A673 (cell line): ENCODE data around the gene SGPL1. TPM values are rescaled to one million over a fixed set of nuclear protein-coding genes. Genes with fewer than 3 reads are reported as not detected.

ENCODE experiments used
- BruUV-seq: library from RNA; stranded (reverse); fragments of 400-500 nt; replicated peaks from 2 replicates; lab custom pipeline; 2021; lab: Mats Ljungman, UMichigan
- CTCF ChIA-PET: fragments of 300-600 bp; sonication (Branson Sonifier 250); formaldehyde crosslinking; loops from one replicate; lab custom pipeline; 2022; ENCODE audit warnings: antibody characterized with exemption; lab: Charles Lee
- POLR2A ChIA-PET: fragments of 300-600 bp; sonication (Branson Sonifier 250); formaldehyde crosslinking; loops from one replicate; lab custom pipeline; 2022; ENCODE audit warnings: antibody characterized with exemption; ENCODE audit not compliant: low non-redundant PET; lab: Charles Lee
- DNase-seq: peaks from one replicate; pipeline ENCODE4 v3.0.0-alpha.2; 2015; ENCODE audit warnings: low spot score
- H3K27ac ChIP-seq: fragments of 200-600 bp; sonication (generic); 2 replicates; pipeline ENCODE4 v1.5.1; 2016; ENCODE audit warnings: mixed run types, low read depth, mild to moderate bottlenecking, mixed read lengths, antibody characterized with exemption, low read length; ENCODE audit not compliant: poor library complexity, severe bottlenecking
- H3K27me3 ChIP-seq: fragments of 200-600 bp; sonication (generic); replicated peaks from 2 replicates; pipeline ENCODE4 v1.6.1; 2017; ENCODE audit warnings: mixed run types, low read depth, mild to moderate bottlenecking, mixed read lengths, antibody characterized with exemption, low read length; ENCODE audit not compliant: insufficient read depth, poor library complexity
- H3K36me3 ChIP-seq: fragments of 200-600 bp; sonication (generic); 2 replicates; pipeline ENCODE4 v1.6.1; 2016; ENCODE audit warnings: mixed run types, mild to moderate bottlenecking, mixed read lengths, antibody characterized with exemption, low read length; ENCODE audit not compliant: insufficient read depth, poor library complexity, severe bottlenecking
- H3K4me1 ChIP-seq: fragments of 200-600 bp; sonication (generic); 2 replicates; pipeline ENCODE4 v1.6.1; 2017; ENCODE audit warnings: mixed run types, mild to moderate bottlenecking, mixed read lengths, antibody characterized with exemption, low read length; ENCODE audit not compliant: insufficient read depth, poor library complexity, severe bottlenecking
- H3K4me3 ChIP-seq: fragments of 200-600 bp; sonication (generic); 2 replicates; pipeline ENCODE4 v1.5.1; 2016; ENCODE audit warnings: low read depth, mixed run types, mild to moderate bottlenecking, mixed read lengths, low read length; ENCODE audit not compliant: poor library complexity, severe bottlenecking
- H3K9me3 ChIP-seq: fragments of 200-600 bp; sonication (generic); 2 replicates; pipeline ENCODE4 v1.6.1; 2016; ENCODE audit warnings: mixed run types, low read depth, mild to moderate bottlenecking, mixed read lengths, antibody characterized with exemption, low read length; ENCODE audit not compliant: poor library complexity, severe bottlenecking
- EZH2 ChIP-seq: fragments of 200-600 bp; sonication (generic); IDR thresholded peaks from 2 replicates; pipeline ENCODE4 v1.6.1; 2017; ENCODE audit warnings: borderline replicate concordance, low read depth, mild to moderate bottlenecking, mixed read lengths, antibody characterized with exemption, low read length; ENCODE audit not compliant: poor library complexity, severe bottlenecking
- intact Hi-C: fragments of 100-400 bp; cut with micrococcal nuclease; formaldehyde crosslinking; loops from one replicate; pipeline ENCODE4 v1.10.0; 2022; ENCODE audit not compliant: unreplicated experiment
- total RNA-seq: library from RNA; stranded (reverse); gene quantifications from 2 replicates; pipeline ENCODE4 v1.2.3, GENCODE V29; 2021
- TF ChIP-seq, protein P1 (sequence below): fragments of 300-800, 200-600 bp; sonication (generic); conservative IDR thresholded peaks from 2 replicates; pipeline ENCODE4 v1.5.1; 2017; ENCODE audit warnings: low read depth, mild to moderate bottlenecking, antibody characterized with exemption, low read length, moderate library complexity, mixed read lengths

SGPL1 gene
- total RNA-seq, 1 experiment from 2014 or later: 48.6 TPM

DNA sequence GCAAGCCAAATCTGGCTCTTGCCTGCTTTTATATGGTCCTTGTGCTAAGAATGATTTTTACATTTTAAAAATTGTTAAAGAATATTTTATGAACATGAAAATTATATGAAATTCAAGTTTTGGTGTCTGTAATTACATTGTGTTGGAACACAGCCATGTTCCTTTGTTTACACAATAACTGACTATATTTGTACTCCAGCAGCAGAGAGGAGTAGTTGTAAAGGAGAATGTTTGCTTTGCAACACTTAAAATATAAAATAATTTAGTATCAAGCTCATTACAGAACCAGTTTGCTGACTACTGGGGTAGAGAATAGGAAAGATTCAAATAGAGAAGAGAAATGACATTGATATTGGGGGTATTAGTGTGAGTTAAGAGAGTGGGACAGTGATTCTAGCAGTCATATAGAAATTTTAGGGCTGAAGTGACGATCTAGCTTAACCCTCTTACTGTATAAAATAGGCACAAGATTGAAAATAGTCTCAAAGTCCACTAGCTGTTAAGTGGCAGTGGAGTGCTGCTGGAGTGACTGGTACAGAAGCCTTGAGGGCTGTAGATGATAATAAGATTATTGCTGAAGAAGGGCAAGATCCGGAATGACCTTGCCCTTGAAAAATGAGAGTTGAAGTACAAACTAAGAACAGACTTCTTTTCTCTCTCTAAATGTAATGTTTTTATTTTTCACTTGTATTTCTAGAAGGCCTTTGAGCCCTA lies 28.2 kb downstream of the SGPL1 start:
- Histone ChIP-seq H3K4me3 (no peak overlapping the region), H3K4me1 (no peaks in the 10 kb centered on the region), H3K27ac (no peak overlapping the region), H3K9me3 (no peaks in the 10 kb centered on the region), H3K36me3 (no peaks in the 10 kb centered on the region), H3K27me3 (no peaks in the 10 kb centered on the region)
- no TSS peak for BruUV-seq
- intact Hi-C loops: no loop called here
- CTCF ChIA-PET: no interaction called here
- no peak for TF ChIP-seq EZH2
- TF ChIP-seq, protein P1, sequence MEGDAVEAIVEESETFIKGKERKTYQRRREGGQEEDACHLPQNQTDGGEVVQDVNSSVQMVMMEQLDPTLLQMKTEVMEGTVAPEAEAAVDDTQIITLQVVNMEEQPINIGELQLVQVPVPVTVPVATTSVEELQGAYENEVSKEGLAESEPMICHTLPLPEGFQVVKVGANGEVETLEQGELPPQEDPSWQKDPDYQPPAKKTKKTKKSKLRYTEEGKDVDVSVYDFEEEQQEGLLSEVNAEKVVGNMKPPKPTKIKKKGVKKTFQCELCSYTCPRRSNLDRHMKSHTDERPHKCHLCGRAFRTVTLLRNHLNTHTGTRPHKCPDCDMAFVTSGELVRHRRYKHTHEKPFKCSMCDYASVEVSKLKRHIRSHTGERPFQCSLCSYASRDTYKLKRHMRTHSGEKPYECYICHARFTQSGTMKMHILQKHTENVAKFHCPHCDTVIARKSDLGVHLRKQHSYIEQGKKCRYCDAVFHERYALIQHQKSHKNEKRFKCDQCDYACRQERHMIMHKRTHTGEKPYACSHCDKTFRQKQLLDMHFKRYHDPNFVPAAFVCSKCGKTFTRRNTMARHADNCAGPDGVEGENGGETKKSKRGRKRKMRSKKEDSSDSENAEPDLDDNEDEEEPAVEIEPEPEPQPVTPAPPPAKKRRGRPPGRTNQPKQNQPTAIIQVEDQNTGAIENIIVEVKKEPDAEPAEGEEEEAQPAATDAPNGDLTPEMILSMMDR: no peak
- POLR2A ChIA-PET: no interaction called here
- no peak for DNase-seq

DNA sequence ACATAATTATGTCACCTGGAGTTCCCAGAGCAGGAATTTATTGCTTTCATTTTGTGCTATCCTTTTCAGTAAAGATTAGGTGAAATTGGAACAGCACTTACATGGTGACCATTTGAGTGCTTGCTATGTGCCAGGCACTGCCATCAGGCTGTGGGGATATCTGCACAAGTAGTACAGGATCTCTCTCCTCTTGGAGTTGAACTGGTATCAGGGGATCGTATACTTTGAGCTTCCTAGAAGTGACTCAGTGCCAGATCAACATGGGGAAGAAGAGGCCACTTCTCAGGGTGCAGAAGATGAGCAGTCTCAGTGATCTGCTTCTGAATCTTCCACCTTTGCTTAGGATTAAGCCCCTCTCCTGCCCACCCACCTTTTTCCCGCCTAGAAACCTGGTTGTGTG lies 29.5 kb downstream of the SGPL1 start:
- BruUV-seq: no TSS peak
- CTCF ChIA-PET: no interaction called here

DNA sequence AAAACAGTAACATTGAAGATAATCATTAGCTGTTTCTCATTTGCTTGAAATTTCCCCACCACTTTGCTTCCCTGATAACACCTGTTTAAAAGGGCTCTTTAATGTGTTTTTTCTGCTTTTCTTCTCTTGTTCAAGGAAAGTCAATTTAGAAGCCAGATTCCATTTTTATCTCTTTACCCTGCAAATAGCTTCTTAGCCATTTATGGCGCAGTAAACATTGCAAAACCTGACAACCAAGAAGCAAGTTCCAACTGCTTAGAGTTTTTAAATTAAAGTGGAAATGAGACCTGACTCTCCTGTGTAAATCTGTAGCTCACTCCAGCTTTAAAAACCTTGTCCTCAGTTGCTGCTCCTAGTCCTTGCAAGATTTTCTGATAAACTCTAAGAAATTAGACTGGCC lies 30.1 kb downstream of the SGPL1 start:
- ChIA-PET POLR2A (no interaction called here), CTCF (no interaction called here)
- intact Hi-C loops: no loop called here
- no peak overlapping the region for H3K27ac ChIP-seq
- BruUV-seq: no TSS peak
- H3K9me3 ChIP-seq: no peaks in the 10 kb centered on the region
- TF ChIP-seq, protein P1: no peak
- TF ChIP-seq EZH2: no peak
- no peak overlapping the region for H3K4me3 ChIP-seq
- no peak for DNase-seq
- no peaks in the 10 kb centered on the region for H3K27me3 ChIP-seq
- H3K4me1 ChIP-seq: no peaks in the 10 kb centered on the region
- H3K36me3 ChIP-seq: no peaks in the 10 kb centered on the region

More for the DNA sequence above, 29.5 kb downstream of the SGPL1 start:
- POLR2A ChIA-PET: no interaction called here
- intact Hi-C loops: no loop called here
- Histone ChIP-seq H3K9me3 (no peaks in the 10 kb centered on the region), H3K4me3 (no peak overlapping the region), H3K27me3 (no peaks in the 10 kb centered on the region), H3K36me3 (no peaks in the 10 kb centered on the region), H3K27ac (no peak overlapping the region), H3K4me1 (no peaks in the 10 kb centered on the region)
- TF ChIP-seq, protein P1: no peak
- TF ChIP-seq EZH2: no peak
- no peak for DNase-seq
